H1 (cell line): Measurements from ENCODE around the gene GPR42.

Experiments
- CTCF ChIP-seq, 3 experiments: IDR thresholded peaks; 1 replicate in 2 of 3; 2 replicates in 1 of 3; pipeline versions ENCODE4 v1.5.1 to v1.6.1; 2011; ENCODE audit warnings: low read length in 3 of 3, mild to moderate bottlenecking in 3 of 3, inconsistent platforms in 2 of 3, low read depth in 1 of 3, moderate library complexity in 1 of 3; ENCODE audit not compliant: insufficient read depth in 1 of 3; ENCODE audit errors: control extremely low read depth in 1 of 3
- GABPA ChIP-seq: IDR thresholded peaks from 2 replicates; pipeline ENCODE4 v1.6.1; 2011; ENCODE audit warnings: mild to moderate bottlenecking, low read length, moderate library complexity, borderline replicate concordance; ENCODE audit not compliant: insufficient read depth
- NRF1 ChIP-seq: IDR thresholded peaks from 2 replicates; pipeline ENCODE4 v1.6.1; 2011; ENCODE audit warnings: mild to moderate bottlenecking, low read depth, low read length, improper control_type of control experiment
- RBBP5 ChIP-seq: IDR thresholded peaks from 2 replicates; pipeline ENCODE4 v1.7.1; 2012; ENCODE audit warnings: low read depth, mild to moderate bottlenecking, inconsistent platforms, low read length, moderate library complexity, borderline replicate concordance

GRCh38 chr19:35389192-35389861 is 18.5 kb downstream of the GPR42 start:
- TF ChIP-seq RBBP5 (no peak), NRF1 (no peak), GABPA (no peak), CTCF (IDR thresholded peaks at IDR 0.05; ENCODE audit: control extremely low read depth in 1 of 3, insufficient read depth in 1 of 3, low read depth in 1 of 3, low read length in 3 of 3) (no peak)
